ENCODE data around the gene FASTK. TPM values are rescaled to one million over a fixed set of nuclear protein-coding genes. Genes with fewer than 3 reads are reported as not detected.

Gene FASTK
- total RNA-seq, 1 donor from 2014 or later, result 81.9 TPM

DNA sequence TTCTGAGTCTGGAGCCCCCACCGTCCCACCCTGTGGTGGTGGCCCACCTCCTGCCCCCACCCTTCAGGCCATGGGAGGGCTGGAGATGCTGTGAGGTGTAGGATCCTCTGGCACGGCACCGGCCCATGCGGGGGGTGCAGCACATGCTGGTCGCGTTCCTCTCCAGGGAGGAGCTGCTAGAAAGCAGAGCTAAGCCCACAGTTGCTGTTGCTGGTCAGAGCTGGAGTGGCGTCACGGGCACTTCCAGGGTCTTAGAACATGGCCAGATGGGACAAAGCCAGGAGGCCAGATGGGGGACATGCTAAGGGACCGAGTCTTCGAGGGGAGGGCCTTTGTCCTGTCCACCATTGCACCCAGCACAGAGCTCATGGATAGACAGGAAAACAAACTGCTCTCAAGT is 27.3 kb upstream of the FASTK start:
- Mint-ChIP-seq H3K27ac (no peak overlapping the region), H3K27me3 (no peaks in the 10 kb centered on the region), H3K4me3 (ENCODE audit: low read depth) (no peak overlapping the region), H3K4me1 (ENCODE audit: low read depth) (peaks cover 19% of the 10 kb centered on the region), H3K9me3 (ENCODE audit: low read depth) (no peaks in the 10 kb centered on the region), H3K36me3 (ENCODE audit: insufficient read depth) (peaks cover 1% of the 10 kb centered on the region)
- TF ChIP-seq, protein P1, sequence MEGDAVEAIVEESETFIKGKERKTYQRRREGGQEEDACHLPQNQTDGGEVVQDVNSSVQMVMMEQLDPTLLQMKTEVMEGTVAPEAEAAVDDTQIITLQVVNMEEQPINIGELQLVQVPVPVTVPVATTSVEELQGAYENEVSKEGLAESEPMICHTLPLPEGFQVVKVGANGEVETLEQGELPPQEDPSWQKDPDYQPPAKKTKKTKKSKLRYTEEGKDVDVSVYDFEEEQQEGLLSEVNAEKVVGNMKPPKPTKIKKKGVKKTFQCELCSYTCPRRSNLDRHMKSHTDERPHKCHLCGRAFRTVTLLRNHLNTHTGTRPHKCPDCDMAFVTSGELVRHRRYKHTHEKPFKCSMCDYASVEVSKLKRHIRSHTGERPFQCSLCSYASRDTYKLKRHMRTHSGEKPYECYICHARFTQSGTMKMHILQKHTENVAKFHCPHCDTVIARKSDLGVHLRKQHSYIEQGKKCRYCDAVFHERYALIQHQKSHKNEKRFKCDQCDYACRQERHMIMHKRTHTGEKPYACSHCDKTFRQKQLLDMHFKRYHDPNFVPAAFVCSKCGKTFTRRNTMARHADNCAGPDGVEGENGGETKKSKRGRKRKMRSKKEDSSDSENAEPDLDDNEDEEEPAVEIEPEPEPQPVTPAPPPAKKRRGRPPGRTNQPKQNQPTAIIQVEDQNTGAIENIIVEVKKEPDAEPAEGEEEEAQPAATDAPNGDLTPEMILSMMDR (IDR thresholded peaks at IDR 0.05; ENCODE audit: unreplicated experiment), result no peak
- no peak for DNase-seq (ENCODE audit: low spot score, unreplicated experiment)

DNA sequence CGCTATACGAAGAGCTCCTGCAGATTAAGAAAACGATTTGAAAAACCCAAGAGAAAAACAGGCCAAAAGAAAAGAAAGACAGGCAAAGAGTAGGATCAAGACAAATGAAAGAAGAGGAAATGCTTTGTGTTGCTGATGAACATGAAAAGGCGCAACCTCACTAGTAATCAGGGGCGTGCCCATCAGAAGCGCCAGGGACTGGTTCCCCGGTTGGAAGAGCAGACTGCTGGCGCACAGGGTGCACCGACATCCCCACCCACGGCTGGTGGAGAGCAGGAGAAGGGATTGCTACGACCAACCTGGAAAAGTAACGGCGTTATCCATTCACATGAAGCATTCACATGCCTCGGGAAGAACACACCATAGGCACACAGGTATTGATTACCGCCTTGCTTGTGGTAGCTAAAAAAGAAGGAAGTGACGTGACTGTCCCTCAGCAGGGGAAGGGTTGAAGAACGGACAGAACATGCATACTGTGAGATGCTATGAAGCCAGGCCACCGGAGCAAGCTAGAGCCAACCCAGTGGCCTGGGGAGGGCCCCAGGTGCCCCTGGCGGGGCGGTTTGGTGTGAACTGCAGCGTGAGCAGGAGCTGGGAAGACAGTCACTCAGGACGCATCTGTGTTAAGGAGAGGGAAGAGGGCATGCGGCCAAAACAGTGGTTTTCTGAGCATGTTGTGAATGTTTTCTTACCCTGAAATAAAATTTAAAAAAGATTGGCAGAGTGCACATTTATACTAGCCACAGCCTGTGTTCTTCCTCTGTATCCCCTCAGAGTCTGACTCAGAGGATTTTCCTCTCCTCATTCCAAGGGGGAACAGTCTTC is 24.0 kb upstream of the FASTK start:
- TF ChIP-seq, protein P1 (IDR thresholded peaks at IDR 0.05; ENCODE audit: unreplicated experiment), result no peak
- Mint-ChIP-seq H3K9me3 (ENCODE audit: low read depth) (no peaks in the 10 kb centered on the region), H3K27me3 (no peaks in the 10 kb centered on the region), H3K36me3 (ENCODE audit: insufficient read depth) (peaks cover 1% of the 10 kb centered on the region), H3K27ac (peak overlapping the region; percentile 81), H3K4me3 (ENCODE audit: low read depth) (no peak overlapping the region), H3K4me1 (ENCODE audit: low read depth) (no peaks in the 10 kb centered on the region)
- DNase-seq (ENCODE audit: low spot score, unreplicated experiment), result no peak

DNA sequence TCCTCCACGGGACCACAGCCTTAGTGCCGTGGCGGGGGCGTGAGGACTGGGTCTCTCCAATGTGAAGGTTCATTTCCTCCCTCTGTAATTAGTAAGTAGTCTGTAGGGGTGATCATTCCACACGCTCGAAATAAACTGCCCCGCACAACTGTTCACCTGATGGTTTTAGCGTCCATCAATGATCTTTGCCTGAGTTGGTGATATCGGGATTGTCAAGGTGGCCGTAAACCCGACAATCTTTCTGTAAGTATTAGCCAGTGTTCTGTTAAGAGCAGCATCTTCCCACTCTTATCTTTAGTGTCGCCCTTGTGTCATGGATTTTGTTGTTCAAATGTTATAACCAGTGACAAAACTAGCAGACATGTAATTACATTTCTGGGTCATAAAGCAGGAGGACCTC is 23.4 kb upstream of the FASTK start:
- Mint-ChIP-seq H3K27me3 (no peaks in the 10 kb centered on the region), H3K4me3 (ENCODE audit: low read depth) (no peak overlapping the region), H3K9me3 (ENCODE audit: low read depth) (no peaks in the 10 kb centered on the region), H3K27ac (peak overlapping the region; percentile 4), H3K4me1 (ENCODE audit: low read depth) (no peaks in the 10 kb centered on the region), H3K36me3 (ENCODE audit: insufficient read depth) (peaks cover 1% of the 10 kb centered on the region)
- TF ChIP-seq, protein P1 (IDR thresholded peaks at IDR 0.05; ENCODE audit: unreplicated experiment), result no peak
- DNase-seq (ENCODE audit: low spot score, unreplicated experiment), result no peak

DNA sequence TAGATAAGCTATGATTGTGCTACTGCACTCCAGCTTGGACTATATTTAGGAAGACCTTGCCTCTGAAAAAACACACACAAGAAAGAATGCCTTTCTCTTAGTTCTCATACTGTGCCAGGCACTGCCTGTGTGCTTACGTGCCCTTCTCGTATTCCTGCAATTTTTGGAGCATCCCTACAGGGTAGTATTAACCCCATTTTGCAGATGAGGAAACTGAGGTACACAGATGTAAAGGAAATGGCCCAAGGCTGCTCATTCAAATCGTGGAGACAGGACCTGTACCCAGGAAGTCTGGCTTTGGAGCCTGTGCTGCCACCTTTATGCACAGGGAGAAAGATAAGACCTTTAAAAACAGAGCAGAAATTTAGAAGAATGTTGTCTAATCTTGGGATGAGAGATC is 22.4 kb upstream of the FASTK start:
- H3K27ac Mint-ChIP-seq, result no peak overlapping the region
- H3K4me1 Mint-ChIP-seq (ENCODE audit: low read depth), result no peaks in the 10 kb centered on the region
- DNase-seq (ENCODE audit: low spot score, unreplicated experiment), result no peak
- H3K36me3 Mint-ChIP-seq (ENCODE audit: insufficient read depth), result peaks cover 1% of the 10 kb centered on the region
- no peaks in the 10 kb centered on the region for H3K9me3 Mint-ChIP-seq (ENCODE audit: low read depth)
- TF ChIP-seq, protein P1 (IDR thresholded peaks at IDR 0.05; ENCODE audit: unreplicated experiment), result no peak
- no peaks in the 10 kb centered on the region for H3K27me3 Mint-ChIP-seq
- no peak overlapping the region for H3K4me3 Mint-ChIP-seq (ENCODE audit: low read depth)

DNA sequence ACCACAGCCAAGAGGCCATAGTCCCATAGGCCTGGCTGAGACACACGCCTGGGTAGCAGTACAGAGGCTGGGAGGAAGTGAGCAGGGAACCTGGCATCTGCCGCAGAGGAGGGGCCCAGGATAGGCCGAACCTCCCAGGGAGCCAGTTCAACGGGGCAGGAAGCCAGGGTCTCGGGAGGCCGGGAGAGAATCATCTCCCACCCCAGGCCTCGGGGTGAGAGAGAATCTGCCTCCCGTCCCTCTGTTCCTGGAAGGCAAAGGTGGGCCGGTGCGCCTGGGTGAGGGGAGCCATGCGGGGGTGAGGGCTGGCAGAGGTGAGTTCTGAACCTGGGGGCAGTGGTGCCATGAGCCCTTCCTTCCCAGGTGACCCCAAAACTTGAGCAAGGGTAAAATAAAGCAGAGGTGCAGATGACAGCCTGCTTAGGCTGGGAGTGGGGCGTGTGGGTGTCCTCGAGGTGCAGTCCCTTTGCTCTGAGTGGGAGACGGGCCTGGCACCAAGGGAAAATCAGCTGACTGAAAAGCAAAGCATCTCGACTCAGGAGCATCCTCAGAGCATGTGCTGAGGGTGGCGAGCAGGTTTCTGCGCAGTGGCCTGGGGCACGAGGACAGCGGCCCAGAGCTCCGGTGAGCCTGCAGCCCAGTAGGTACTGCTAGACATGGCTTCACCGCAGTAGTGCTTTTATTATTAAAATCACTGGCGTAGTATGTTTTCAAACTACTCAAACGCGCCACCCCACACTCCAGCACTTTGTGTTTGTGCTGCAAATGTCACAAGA is 21.2 kb upstream of the FASTK start:
- Mint-ChIP-seq H3K27me3 (no peaks in the 10 kb centered on the region), H3K9me3 (ENCODE audit: low read depth) (no peaks in the 10 kb centered on the region), H3K4me1 (ENCODE audit: low read depth) (no peaks in the 10 kb centered on the region), H3K4me3 (ENCODE audit: low read depth) (no peak overlapping the region), H3K27ac (no peak overlapping the region), H3K36me3 (ENCODE audit: insufficient read depth) (peaks cover 1% of the 10 kb centered on the region)
- no peak for DNase-seq (ENCODE audit: low spot score, unreplicated experiment)
- TF ChIP-seq, protein P1 (IDR thresholded peaks at IDR 0.05; ENCODE audit: unreplicated experiment), result no peak
